PC-9 (cell line): ENCODE results near the gene KCNK4. TPM values are rescaled to one million over a fixed set of nuclear protein-coding genes. Genes with fewer than 3 reads are reported as not detected.

ENCODE experiments used
- BruUV-seq: library from RNA; stranded (reverse); fragments of 400-500 nt; replicated peaks from 2 replicates; lab custom pipeline; 2021; lab: Mats Ljungman, UMichigan
- CTCF ChIA-PET: fragments of 300-600 bp; sonication (Branson Sonifier 250); formaldehyde crosslinking; loops from one replicate; lab custom pipeline; 2022; ENCODE audit warnings: antibody characterized with exemption; lab: Charles Lee
- POLR2A ChIA-PET: fragments of 300-600 bp; sonication (Branson Sonifier 250); formaldehyde crosslinking; loops from one replicate; lab custom pipeline; 2022; ENCODE audit warnings: antibody characterized with exemption; ENCODE audit not compliant: unreplicated experiment; lab: Charles Lee
- DNase-seq, 2 experiments: peaks; one replicate each; pipeline versions ENCODE4 v3.0.0 to v3.0.0-alpha.2; 2015 to 2022; ENCODE audit warnings: mixed read lengths in 1 of 2
- H2AFZ ChIP-seq: fragments of 200-600 bp; sonication (generic); 2 replicates; pipeline ENCODE4 v1.8.1; 2017; ENCODE audit warnings: antibody characterized with exemption
- H3F3A ChIP-seq: fragments of 200-600 bp; sonication (generic); 2 replicates; pipeline ENCODE4 v1.8.1; 2017; ENCODE audit warnings: antibody characterized with exemption, mild to moderate bottlenecking, low read depth; ENCODE audit not compliant: insufficient read depth
- H3K27ac ChIP-seq: fragments of 200-600 bp; sonication (generic); 2 replicates; pipeline ENCODE4 v1.6.1; 2016; ENCODE audit warnings: mixed run types
- H3K27me3 ChIP-seq: fragments of 200-600 bp; sonication (generic); 2 replicates; pipeline ENCODE4 v1.6.1; 2016; ENCODE audit warnings: low read depth, mixed run types; ENCODE audit not compliant: insufficient read depth
- H3K36me3 ChIP-seq: fragments of 200-600 bp; sonication (generic); 2 replicates; pipeline ENCODE4 v1.6.1; 2016; ENCODE audit warnings: low read depth, mixed run types
- H3K4me1 ChIP-seq: fragments of 200-600 bp; sonication (generic); replicated peaks from 2 replicates; pipeline ENCODE4 v1.6.1; 2016; ENCODE audit warnings: mixed run types; ENCODE audit not compliant: insufficient read depth
- H3K4me2 ChIP-seq: fragments of 200-600 bp; sonication (generic); 2 replicates; pipeline ENCODE4 v1.6.1; 2017; ENCODE audit warnings: mixed run types
- H3K4me3 ChIP-seq: fragments of 200-600 bp; sonication (generic); 2 replicates; pipeline ENCODE4 v1.6.1; 2016; ENCODE audit warnings: mixed run types
- H3K79me2 ChIP-seq: fragments of 200-600 bp; sonication (generic); 2 replicates; pipeline ENCODE4 v1.6.1; 2017; ENCODE audit warnings: low read depth, mixed run types
- H3K9me2 ChIP-seq: fragments of 200-600 bp; sonication (generic); 2 replicates; pipeline ENCODE4 v1.8.1; 2017; ENCODE audit warnings: mild to moderate bottlenecking; ENCODE audit not compliant: insufficient read depth
- H3K9me3 ChIP-seq: fragments of 200-600 bp; sonication (generic); 2 replicates; pipeline ENCODE4 v1.8.1; 2016; ENCODE audit warnings: low read depth; ENCODE audit not compliant: insufficient read depth
- H4K20me1 ChIP-seq: fragments of 200-600 bp; sonication (generic); 2 replicates; pipeline ENCODE4 v1.8.1; 2017; ENCODE audit not compliant: insufficient read depth
- CTCF ChIP-seq: fragments of 200-600 bp; sonication (generic); conservative IDR thresholded peaks from 2 replicates; pipeline ENCODE4 v1.6.1; 2017; ENCODE audit warnings: mixed run types, antibody characterized with exemption, mild to moderate bottlenecking, moderate library complexity
- EZH2 ChIP-seq: fragments of 200-600 bp; sonication (generic); IDR thresholded peaks from 2 replicates; pipeline ENCODE4 v1.8.0; 2017; ENCODE audit warnings: antibody characterized with exemption, low read depth
- intact Hi-C: fragments of 100-400 bp; cut with micrococcal nuclease; formaldehyde crosslinking; loops from one replicate; pipeline ENCODE4 v1.10.0; 2022; ENCODE audit not compliant: unreplicated experiment
- total RNA-seq: library from RNA; stranded (reverse); gene quantifications from 2 replicates; pipeline ENCODE4 v1.2.3, GENCODE V29; 2021

The KCNK4 gene
- total RNA-seq, 1 experiment from 2014 or later: 0.57 TPM

- CTCF ChIA-PET: interaction anchor here (0.7 kb wide), 1 partner anchor 23 kb away, joined by 3 read pairs; no protein-coding TSS in a partner anchor
These were observed 30.9 kb upstream of the KCNK4 start for GRCh38 chr11:64260147-64260708.

GRCh38 chr11:64261556-64262080 is 29.5 kb upstream of the KCNK4 start:
- no peak for DNase-seq
- Histone ChIP-seq H3F3A (peaks cover 6% of the 10 kb centered on the region; the same call in 1 of the 2 replicates), H4K20me1 (no peaks in the 10 kb centered on the region), H3K27ac (no peak overlapping the region), H3K9me3 (no peaks in the 10 kb centered on the region), H3K9me2 (no peaks in the 10 kb centered on the region), H3K27me3 (no peaks in the 10 kb centered on the region), H3K79me2 (no peaks in the 10 kb centered on the region), H2AFZ (no peak overlapping the region), H3K4me2 (no peak overlapping the region), H3K4me1 (no peaks in the 10 kb centered on the region), H3K4me3 (no peak overlapping the region), H3K36me3 (peaks cover 10% of the 10 kb centered on the region; the same call in 1 of the 2 replicates)
- TF ChIP-seq EZH2: no peak
- TF ChIP-seq CTCF: no peak
- ChIA-PET POLR2A (no interaction called here), CTCF (no interaction called here)
- intact Hi-C loops: no loop called here
- no TSS peak for BruUV-seq

More at GRCh38 chr11:64260147-64260708, 30.9 kb upstream of the KCNK4 start:
- Histone ChIP-seq H3K36me3 (peaks cover 14% of the 10 kb centered on the region; the same call in 1 of the 2 replicates), H3K9me3 (no peaks in the 10 kb centered on the region), H3K4me1 (no peaks in the 10 kb centered on the region), H3K9me2 (no peaks in the 10 kb centered on the region), H2AFZ (no peak overlapping the region), H4K20me1 (no peaks in the 10 kb centered on the region), H3K79me2 (no peaks in the 10 kb centered on the region), H3K4me3 (no peak overlapping the region), H3K27ac (no peak overlapping the region), H3K27me3 (no peaks in the 10 kb centered on the region), H3F3A (peaks cover 6% of the 10 kb centered on the region; the same call in 1 of the 2 replicates), H3K4me2 (no peak overlapping the region)
- intact Hi-C loops: no loop called here
- no TSS peak for BruUV-seq
- TF ChIP-seq EZH2 (no peak), CTCF (no peak)
- DNase-seq: peak in 1 of 2 experiments; percentile 31
- POLR2A ChIA-PET: no interaction called here

- H3F3A ChIP-seq: peaks cover 10% of the 10 kb centered on the region
- peaks cover 9% of the 10 kb centered on the region; the same call in 1 of the 2 replicates for H3K36me3 ChIP-seq
- no peak overlapping the region for H3K4me3 ChIP-seq
- no peak overlapping the region for H2AFZ ChIP-seq
- H3K79me2 ChIP-seq: no peaks in the 10 kb centered on the region
- ChIA-PET POLR2A (no interaction called here), CTCF (no interaction called here)
- H3K9me3 ChIP-seq: no peaks in the 10 kb centered on the region
- no peaks in the 10 kb centered on the region for H3K9me2 ChIP-seq
- no peak for TF ChIP-seq CTCF
- peak in 1 of 2 experiments; percentile 34 for DNase-seq
- no peak overlapping the region for H3K4me2 ChIP-seq
- H3K27ac ChIP-seq: no peak overlapping the region
- intact Hi-C loops: no loop called here
- BruUV-seq: no TSS peak
- H3K27me3 ChIP-seq: no peaks in the 10 kb centered on the region
- H4K20me1 ChIP-seq: no peaks in the 10 kb centered on the region
- no peaks in the 10 kb centered on the region for H3K4me1 ChIP-seq
These were observed 28.7 kb upstream of the KCNK4 start for GRCh38 chr11:64262271-64263002.
